Rectal smooth muscle tissue (tissue), 1 donor: Measurements from ENCODE around the gene LAMA2.

Source experiments
- H3K27ac ChIP-seq: one replicate; pipeline ENCODE4 v1.7.0; 2013; ENCODE audit warnings: low read depth, low read length, inconsistent platforms
- H3K27me3 ChIP-seq: one replicate; pipeline ENCODE4 v1.7.0; 2013; ENCODE audit warnings: low read length; ENCODE audit not compliant: control insufficient read depth, insufficient read depth
- H3K36me3 ChIP-seq: one replicate; pipeline ENCODE4 v1.7.0; 2013; ENCODE audit warnings: low read length; ENCODE audit not compliant: control insufficient read depth, insufficient read depth
- H3K4me1 ChIP-seq: one replicate; pipeline ENCODE4 v1.7.0; 2013; ENCODE audit warnings: low read length; ENCODE audit not compliant: control insufficient read depth, insufficient read depth
- H3K4me3 ChIP-seq: one replicate; pipeline ENCODE4 v1.7.0; 2013; ENCODE audit warnings: low read length
- H3K9ac ChIP-seq: one replicate; pipeline ENCODE4 v1.7.0; 2013; ENCODE audit warnings: low read length

The LAMA2 gene

DNA sequence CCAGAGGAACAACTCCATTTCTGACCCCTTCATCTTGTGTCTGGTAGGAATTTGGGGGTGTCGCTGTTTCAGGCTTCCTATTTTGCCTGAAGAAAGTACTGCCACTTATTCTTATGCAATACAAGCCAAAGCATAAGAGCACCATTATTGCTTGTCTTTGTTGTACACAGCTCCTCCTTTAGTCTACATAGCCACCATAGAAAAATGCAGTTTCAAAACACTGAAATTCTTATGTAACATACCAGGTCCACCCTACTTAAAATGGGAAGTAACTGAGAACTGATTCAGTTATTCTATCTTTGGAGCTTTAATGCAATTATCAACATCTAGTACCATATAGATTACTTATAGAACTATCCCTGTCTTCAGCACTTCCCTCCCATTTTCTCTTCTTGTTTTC is 571.5 kb downstream of the LAMA2 start:
- Histone ChIP-seq H3K36me3 (no peaks in the 10 kb centered on the region), H3K27me3 (no peaks in the 10 kb centered on the region), H3K4me1 (no peaks in the 10 kb centered on the region), H3K4me3 (no peak overlapping the region), H3K27ac (no peak overlapping the region), H3K9ac (no peak overlapping the region)

DNA sequence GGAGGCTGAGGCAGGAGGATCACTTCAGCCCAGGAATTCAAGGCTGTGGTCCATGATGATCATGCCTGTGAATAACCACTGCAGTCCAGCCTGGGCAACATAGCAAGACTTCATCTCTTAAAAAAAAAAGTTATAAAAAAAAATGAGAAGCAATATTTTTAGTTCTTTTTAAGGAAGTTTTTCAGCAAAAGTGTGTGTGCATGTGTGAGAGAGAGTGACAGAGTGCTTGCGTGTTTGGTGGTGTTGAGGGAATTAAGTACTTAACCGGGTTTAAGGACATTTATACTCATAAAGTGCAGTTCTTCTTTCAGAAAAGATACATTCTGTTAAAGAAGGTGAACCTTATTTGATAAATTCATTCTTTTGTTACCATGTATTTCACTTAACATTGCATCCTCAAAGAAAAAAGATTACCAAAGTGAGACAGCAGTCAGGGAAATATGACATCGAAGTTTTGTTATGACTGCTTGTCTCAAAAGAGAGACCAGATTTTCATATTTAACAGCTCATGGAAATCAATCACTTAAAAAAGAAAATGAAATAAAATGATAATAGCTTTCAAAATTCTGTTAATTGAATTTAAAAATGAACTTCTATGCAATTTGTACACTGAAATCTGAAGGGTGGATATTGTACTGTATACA is 572.3 kb downstream of the LAMA2 start:
- Histone ChIP-seq H3K4me3 (no peak overlapping the region), H3K27ac (no peak overlapping the region), H3K36me3 (no peaks in the 10 kb centered on the region), H3K9ac (no peak overlapping the region), H3K4me1 (no peaks in the 10 kb centered on the region), H3K27me3 (no peaks in the 10 kb centered on the region)

DNA sequence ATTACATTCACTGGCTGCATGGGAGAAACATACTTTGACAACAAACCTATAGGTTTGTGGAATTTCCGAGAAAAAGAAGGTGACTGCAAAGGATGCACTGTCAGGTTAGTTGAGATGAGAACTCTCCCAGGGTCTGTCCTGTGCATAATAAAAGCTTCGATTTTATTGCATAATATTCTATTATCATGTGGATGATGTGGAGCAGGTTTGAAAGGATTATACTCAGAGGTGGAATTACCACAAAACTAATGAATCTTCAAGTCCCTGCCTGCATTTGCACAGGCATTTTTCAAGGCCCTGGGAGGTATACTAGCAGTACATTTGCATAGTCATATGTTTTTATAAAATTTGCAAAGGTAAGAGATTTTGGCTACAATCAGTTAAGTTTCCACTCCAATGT is 577.3 kb downstream of the LAMA2 start:
- Histone ChIP-seq H3K4me3 (no peak overlapping the region), H3K9ac (no peak overlapping the region), H3K36me3 (no peaks in the 10 kb centered on the region), H3K27ac (no peak overlapping the region), H3K4me1 (no peaks in the 10 kb centered on the region), H3K27me3 (no peaks in the 10 kb centered on the region)

DNA sequence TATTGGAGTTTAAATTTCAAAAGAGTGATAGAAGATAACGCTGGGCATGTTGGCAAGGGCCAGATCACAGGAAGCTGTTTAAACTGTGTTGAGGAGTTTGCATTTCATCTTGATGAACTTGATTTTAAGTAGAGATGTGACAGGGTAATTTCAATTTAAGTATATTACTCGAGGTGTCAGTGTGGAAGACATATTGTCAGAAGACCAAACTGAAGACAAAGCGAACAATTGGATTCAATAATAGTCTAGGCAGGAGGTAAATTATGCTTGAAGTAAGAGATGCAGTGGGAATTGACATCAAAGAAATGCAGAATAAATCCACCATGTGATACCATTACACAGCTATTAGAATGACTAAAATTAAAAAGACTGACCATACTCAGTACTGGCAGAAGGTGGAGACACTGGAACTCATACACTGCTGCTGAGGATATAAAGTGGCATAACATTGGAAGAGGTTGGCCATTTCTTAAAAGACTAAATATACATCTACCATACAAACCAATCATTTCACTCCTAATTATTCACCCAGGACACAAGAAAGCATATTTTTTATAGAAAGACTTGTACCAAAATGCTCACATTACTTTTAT is 586.2 kb downstream of the LAMA2 start:
- H3K27ac ChIP-seq, result no peak overlapping the region
- no peaks in the 10 kb centered on the region for H3K27me3 ChIP-seq
- H3K36me3 ChIP-seq, result no peaks in the 10 kb centered on the region
- no peak overlapping the region for H3K9ac ChIP-seq
- no peaks in the 10 kb centered on the region for H3K4me1 ChIP-seq
- no peak overlapping the region for H3K4me3 ChIP-seq

DNA sequence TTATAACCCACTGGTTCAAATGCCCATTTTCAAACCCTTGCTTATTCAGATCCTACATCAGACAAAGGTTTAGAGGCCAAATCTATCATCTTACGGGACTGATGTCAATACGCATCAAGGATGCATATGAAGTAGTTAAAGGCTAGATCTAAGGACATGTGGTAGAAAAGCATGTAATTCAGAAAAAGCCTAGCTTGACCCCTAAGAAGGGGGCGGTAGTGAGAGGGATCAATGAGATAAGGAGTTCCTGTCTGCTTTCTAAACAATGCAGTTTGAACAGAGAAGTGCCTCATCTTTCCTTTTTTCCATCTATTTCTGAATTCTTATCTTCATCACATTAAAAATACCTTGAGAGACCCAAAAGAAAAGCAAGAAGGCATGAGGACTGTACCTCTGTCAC is 589.3 kb downstream of the LAMA2 start:
- H3K4me3 ChIP-seq, result no peak overlapping the region
- no peaks in the 10 kb centered on the region for H3K27me3 ChIP-seq
- no peak overlapping the region for H3K9ac ChIP-seq
- H3K27ac ChIP-seq, result no peak overlapping the region
- H3K4me1 ChIP-seq, result no peaks in the 10 kb centered on the region
- no peaks in the 10 kb centered on the region for H3K36me3 ChIP-seq

DNA sequence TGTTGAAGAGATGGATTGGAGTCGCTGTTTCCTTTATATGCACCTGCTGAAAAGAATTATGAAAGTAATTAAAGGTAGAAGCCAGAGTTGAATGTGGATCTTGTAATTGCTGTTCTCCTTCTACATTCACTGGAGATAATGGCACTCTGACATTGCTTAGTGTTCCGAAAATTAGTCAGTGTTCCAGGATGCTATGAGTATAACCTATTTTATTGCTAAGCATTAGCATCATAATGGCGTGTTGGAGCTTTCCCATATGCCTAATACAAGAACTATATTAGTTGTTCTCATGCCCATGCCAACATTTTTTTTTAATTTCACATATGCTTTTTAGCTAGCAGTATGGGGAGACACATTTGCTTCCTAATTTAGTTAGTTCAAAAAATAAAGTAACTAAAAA is 590.6 kb downstream of the LAMA2 start:
- Histone ChIP-seq H3K27me3 (no peaks in the 10 kb centered on the region), H3K27ac (no peak overlapping the region), H3K36me3 (no peaks in the 10 kb centered on the region), H3K4me3 (no peak overlapping the region), H3K4me1 (no peaks in the 10 kb centered on the region), H3K9ac (no peak overlapping the region)

DNA sequence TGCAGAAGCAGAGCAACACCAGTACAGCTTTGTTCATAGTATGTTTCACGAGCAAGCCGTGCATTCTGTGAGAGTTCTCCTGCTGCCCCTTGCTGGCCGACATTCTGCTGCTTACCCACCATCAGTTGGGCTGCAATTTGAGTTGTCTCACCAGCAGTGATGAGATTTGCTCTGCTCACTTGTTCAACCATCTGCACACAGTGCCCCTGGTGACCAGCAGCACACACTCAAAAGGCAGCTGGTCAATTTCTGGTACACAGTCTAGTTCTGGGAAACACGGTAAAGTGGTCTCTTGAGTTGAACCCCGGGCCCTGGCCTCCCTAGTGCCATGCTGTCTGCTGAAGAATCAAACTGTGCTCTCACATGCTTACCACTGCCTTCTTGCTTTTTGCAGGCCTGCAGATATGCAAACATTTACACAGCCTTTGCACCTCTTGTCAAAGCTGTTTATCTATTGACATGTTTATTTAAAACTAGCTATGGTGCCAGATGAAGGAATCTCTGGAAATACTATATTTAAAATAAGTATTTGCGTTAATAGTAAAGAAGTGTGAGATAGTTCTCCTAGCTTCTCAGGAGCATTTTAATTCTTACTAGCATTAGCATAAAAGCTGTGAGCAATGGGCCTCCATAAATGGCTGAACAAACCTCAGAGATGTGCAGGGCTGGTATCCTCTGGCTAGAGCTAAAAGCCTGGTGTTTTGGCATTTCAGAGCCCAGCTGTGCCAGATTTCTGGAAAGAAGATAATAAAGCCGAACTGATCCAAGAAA is 592.7 kb downstream of the LAMA2 start:
- Histone ChIP-seq H3K9ac (no peak overlapping the region), H3K27ac (no peak overlapping the region), H3K36me3 (no peaks in the 10 kb centered on the region), H3K4me1 (no peaks in the 10 kb centered on the region), H3K4me3 (no peak overlapping the region), H3K27me3 (no peaks in the 10 kb centered on the region)

DNA sequence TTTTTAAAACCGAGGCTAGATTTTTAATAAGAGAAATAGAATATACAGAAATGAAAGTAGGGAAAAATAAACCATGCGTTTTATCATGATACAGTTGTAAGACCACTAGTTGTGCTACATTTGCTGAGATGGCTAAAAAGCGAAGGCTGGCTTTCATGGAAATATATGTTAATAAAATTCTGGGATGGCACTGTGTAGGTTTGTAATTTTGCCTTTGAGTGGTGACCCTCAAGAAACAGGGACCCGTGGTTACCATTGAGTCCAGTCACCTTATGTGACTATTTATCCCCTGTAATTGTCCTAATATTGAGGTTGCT is 593.3 kb downstream of the LAMA2 start:
- no peaks in the 10 kb centered on the region for H3K36me3 ChIP-seq
- no peaks in the 10 kb centered on the region for H3K4me1 ChIP-seq

DNA sequence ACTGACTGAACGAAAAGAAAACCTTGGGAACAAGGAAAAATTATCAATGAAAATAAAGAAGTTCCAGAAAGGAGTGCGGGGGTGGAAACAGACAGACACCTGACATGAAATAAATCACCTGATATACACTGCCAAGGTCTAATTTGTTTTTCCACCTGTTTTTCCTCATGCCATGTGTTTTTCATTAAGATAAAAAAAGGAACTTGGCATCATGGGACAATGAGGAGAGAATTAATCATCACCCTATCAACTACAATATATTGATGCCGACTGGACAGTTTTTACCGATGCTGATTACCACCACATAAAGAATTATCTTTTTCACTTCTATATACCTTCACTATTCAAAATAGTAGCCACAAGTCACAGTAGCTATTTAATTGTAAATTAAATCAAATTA is 593.9 kb downstream of the LAMA2 start:
- Histone ChIP-seq H3K4me3 (no peak overlapping the region), H3K4me1 (no peaks in the 10 kb centered on the region), H3K36me3 (no peaks in the 10 kb centered on the region), H3K27ac (no peak overlapping the region), H3K27me3 (no peaks in the 10 kb centered on the region), H3K9ac (no peak overlapping the region)

More for the DNA sequence above, 593.3 kb downstream of the LAMA2 start:
- Histone ChIP-seq H3K27ac (no peak overlapping the region), H3K9ac (no peak overlapping the region), H3K27me3 (no peaks in the 10 kb centered on the region), H3K4me3 (no peak overlapping the region)

DNA sequence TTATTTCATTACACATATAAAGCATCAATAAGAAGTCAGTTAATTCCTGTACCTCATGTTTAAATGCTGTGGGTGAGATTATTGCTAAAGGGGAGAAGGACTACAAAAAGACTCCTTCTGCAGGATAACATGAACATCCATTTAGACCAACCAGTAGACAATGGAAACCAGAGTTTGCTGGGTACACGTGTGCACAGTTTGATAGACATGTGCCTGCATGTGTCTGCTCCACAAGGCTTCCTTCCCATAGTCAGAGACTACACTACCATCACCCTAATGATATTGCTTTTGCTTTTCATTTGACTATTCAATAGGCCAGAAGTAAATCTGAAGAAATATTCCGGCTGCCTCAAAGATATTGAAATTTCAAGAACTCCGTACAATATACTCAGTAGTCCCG is 595.4 kb downstream of the LAMA2 start:
- Histone ChIP-seq H3K36me3 (no peaks in the 10 kb centered on the region), H3K27me3 (no peaks in the 10 kb centered on the region), H3K27ac (no peak overlapping the region), H3K4me1 (no peaks in the 10 kb centered on the region), H3K4me3 (no peak overlapping the region), H3K9ac (no peak overlapping the region)

DNA sequence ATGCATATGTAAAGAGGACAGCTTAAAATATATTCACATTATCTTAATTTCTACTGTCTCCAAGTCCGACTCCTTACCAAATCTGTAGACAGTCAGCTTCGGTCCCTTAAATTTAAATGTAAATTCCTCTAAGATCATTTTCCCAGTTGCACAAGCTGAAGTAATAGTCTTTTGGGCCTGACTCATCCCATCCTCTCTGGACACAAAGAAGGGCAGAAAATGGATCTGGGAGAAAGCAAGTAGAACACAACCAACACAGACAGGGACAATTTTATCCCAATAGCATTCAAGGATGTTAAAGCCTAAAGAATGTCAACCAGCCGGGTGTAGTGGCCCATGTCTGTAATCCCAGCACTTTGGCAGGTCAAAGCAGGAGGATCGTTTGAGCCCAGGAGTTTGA is 598.8 kb downstream of the LAMA2 start:
- Histone ChIP-seq H3K9ac (no peak overlapping the region), H3K27ac (no peak overlapping the region), H3K4me1 (no peaks in the 10 kb centered on the region), H3K36me3 (no peaks in the 10 kb centered on the region), H3K4me3 (no peak overlapping the region), H3K27me3 (no peaks in the 10 kb centered on the region)

DNA sequence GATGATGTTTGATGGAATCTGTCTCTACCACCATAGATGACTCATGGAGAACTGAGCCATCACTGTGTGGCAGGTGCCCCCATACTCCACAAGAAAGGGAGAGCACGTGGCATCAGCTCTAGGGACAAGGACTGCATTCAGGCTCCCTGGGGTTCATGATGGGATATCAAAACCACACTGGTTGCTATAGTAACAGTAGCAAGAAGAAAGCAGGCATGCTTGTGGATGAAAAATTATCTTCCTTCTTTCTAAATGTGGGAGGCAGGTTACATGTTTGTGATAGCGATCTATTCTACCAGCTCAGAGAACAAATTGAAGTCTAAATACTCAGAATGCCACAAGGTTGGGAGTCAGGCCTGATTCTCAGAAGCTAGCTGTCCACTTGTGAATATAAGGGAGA is 602.8 kb downstream of the LAMA2 start:
- Histone ChIP-seq H3K4me3 (no peak overlapping the region), H3K4me1 (peaks cover 2% of the 10 kb centered on the region), H3K27me3 (no peaks in the 10 kb centered on the region), H3K9ac (no peak overlapping the region), H3K27ac (no peak overlapping the region), H3K36me3 (no peaks in the 10 kb centered on the region)

DNA sequence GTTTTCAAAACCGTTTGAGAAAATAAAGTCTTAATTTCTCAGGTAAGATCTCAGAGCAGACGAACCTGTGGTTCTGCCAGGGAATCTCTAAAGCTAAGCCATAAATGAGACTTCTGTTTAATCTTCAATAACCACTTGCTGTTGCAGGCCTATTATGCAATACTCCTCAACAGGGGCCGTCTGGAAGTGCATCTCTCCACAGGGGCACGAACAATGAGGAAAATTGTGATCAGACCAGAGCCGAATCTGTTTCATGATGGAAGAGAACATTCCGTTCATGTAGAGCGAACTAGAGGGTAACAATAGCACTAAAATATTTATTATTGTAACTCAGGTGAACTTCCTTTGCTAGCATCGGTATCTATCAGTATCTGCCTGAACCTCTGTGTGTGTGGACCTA is 603.4 kb downstream of the LAMA2 start:
- Histone ChIP-seq H3K27me3 (no peaks in the 10 kb centered on the region), H3K4me3 (no peak overlapping the region), H3K27ac (no peak overlapping the region), H3K4me1 (peaks cover 2% of the 10 kb centered on the region), H3K36me3 (no peaks in the 10 kb centered on the region), H3K9ac (no peak overlapping the region)
